VCaP (cell line): ENCODE results near the gene CTNNA1.

Experiments used
- H3K27ac ChIP-seq: fragments of 450-650 bp; 2 replicates; pipeline ENCODE4 v1.5.1; 2017
- CTCF ChIP-seq: fragments of 450-650 bp; conservative IDR thresholded peaks from 2 replicates; pipeline ENCODE4 v1.5.1; 2017; ENCODE audit warnings: mild to moderate bottlenecking, moderate library complexity

CTNNA1 gene

GRCh38 chr5:138945421-138946240, 192.4 kb downstream of the CTNNA1 start:
- H3K27ac ChIP-seq: no peak overlapping the region
- TF ChIP-seq CTCF: no peak

GRCh38 chr5:138946241-138946623, 193.0 kb downstream of the CTNNA1 start:
- no peak overlapping the region for H3K27ac ChIP-seq
- no peak for TF ChIP-seq CTCF

GRCh38 chr5:138946831-138947560, 193.8 kb downstream of the CTNNA1 start:
- H3K27ac ChIP-seq: no peak overlapping the region
- no peak for TF ChIP-seq CTCF

- no peak overlapping the region for H3K27ac ChIP-seq
- no peak for TF ChIP-seq CTCF
Observed at GRCh38 chr5:138947780-138948179, 194.6 kb downstream of the CTNNA1 start.

GRCh38 chr5:138948471-138949222, 195.4 kb downstream of the CTNNA1 start:
- H3K27ac ChIP-seq: peak overlapping the region; percentile 76; the same call in 1 of the 2 replicates
- no peak for TF ChIP-seq CTCF

GRCh38 chr5:138949223-138949574, 196.0 kb downstream of the CTNNA1 start:
- peak overlapping the region; percentile 76 for H3K27ac ChIP-seq
- no peak for TF ChIP-seq CTCF

GRCh38 chr5:138949988-138950387, 196.8 kb downstream of the CTNNA1 start:
- peak overlapping the region; percentile 76 for H3K27ac ChIP-seq
- no peak for TF ChIP-seq CTCF
